HepG2 (cell line): ENCODE results near the gene PLGRKT. TPM values are rescaled to one million over a fixed set of nuclear protein-coding genes. Genes with fewer than 3 reads are reported as not detected.

Experiments
- ATAC-seq: fragments of 200-7000 bp; cut with Tn5 transposase; 3 replicates; pipeline ENCODE4 v1.9.1; 2020; ENCODE audit warnings: mild to moderate bottlenecking, moderate library complexity
- BruUV-seq: library from RNA; stranded (reverse); fragments of 400-500 nt; replicated peaks from 2 replicates; lab custom pipeline; 2021; lab: Mats Ljungman, UMichigan
- CTCF ChIA-PET: fragments of 300-600 bp; formaldehyde crosslinking; extraction: SDS; loops from one replicate; lab custom pipeline; 2021; ENCODE audit warnings: low total read pairs, inconsistent platforms, low intra/inter-chr PET ratio; lab: Yijun Ruan, JAX
- POLR2A ChIA-PET: fragments of 350-600 bp; sonication (Branson Sonifier 250); formaldehyde crosslinking; loops from one replicate; lab custom pipeline; 2020; ENCODE audit warnings: antibody characterized with exemption, inconsistent platforms; lab: Yijun Ruan, JAX
- DNase-seq: peaks from one replicate; pipeline ENCODE4 v3.0.0-alpha.2; 2015; ENCODE audit warnings: low spot score
- FAIRE-seq: peaks from 3 replicates; lab custom pipeline; 2011; peaks lifted over from hg19 to GRCh38; lab: Jason Lieb, UNC
- H2AFZ ChIP-seq: one replicate; pipeline ENCODE4 v1.6.1; 2011; ENCODE audit warnings: low read length, inconsistent platforms
- H3K27ac ChIP-seq: fragments of 300-600 bp; 3 replicates; pipeline ENCODE4 v1.8.0; 2011; ENCODE audit warnings: mixed run types, mild to moderate bottlenecking, mixed read lengths, low read length, inconsistent platforms; ENCODE audit not compliant: insufficient read depth; ENCODE audit errors: extremely low read length
- H3K27me3 ChIP-seq, 2 experiments: fragments of 200-600 bp in 1 of 2; 2 replicates in 1 of 2; 3 replicates in 1 of 2; pipeline versions ENCODE4 v1.6.0 to v1.8.0; 2011; ENCODE audit warnings: low read length in 2 of 2, mild to moderate bottlenecking in 2 of 2, moderate library complexity in 2 of 2, inconsistent platforms in 1 of 2; ENCODE audit not compliant: insufficient read depth in 2 of 2, control insufficient read depth in 1 of 2
- H3K36me3 ChIP-seq, 2 experiments: fragments of 200-600 bp in 1 of 2; replicated peaks in 1 of 2; 2 replicates in 1 of 2; 3 replicates in 1 of 2; pipeline versions ENCODE4 v1.5.1 to v1.8.0; 2011; ENCODE audit warnings: low read length in 2 of 2, inconsistent platforms in 1 of 2; ENCODE audit not compliant: insufficient read depth in 2 of 2, control insufficient read depth in 1 of 2
- H3K4me1 ChIP-seq: 2 replicates; pipeline ENCODE4 v1.5.1; 2012; ENCODE audit warnings: low read length, inconsistent platforms; ENCODE audit not compliant: insufficient read depth
- H3K4me2 ChIP-seq: 2 replicates; pipeline ENCODE4 v1.6.0; 2011; ENCODE audit warnings: low read depth, low read length, inconsistent platforms
- H3K4me3 ChIP-seq, 3 experiments: fragments of 200-600 bp in 1 of 3; sonication (generic), shearing (Covaris generic) in 1 of 3; replicated peaks in 1 of 3; 2 replicates each; pipeline ENCODE4 v1.5.1; 2011 to 2016; ENCODE audit warnings: low read length in 3 of 3, inconsistent platforms in 2 of 3, low read depth in 2 of 3, mild to moderate bottlenecking in 2 of 3, control low read depth in 1 of 3, mixed read lengths in 1 of 3; ENCODE audit not compliant: insufficient read depth in 1 of 3
- H3K79me2 ChIP-seq: one replicate; pipeline ENCODE4 v1.6.1; 2011; ENCODE audit warnings: low read length, inconsistent platforms; ENCODE audit not compliant: insufficient read depth
- H3K9ac ChIP-seq: 2 replicates; pipeline ENCODE4 v1.6.0; 2011; ENCODE audit warnings: mild to moderate bottlenecking, low read depth, low read length, inconsistent platforms; ENCODE audit not compliant: insufficient read depth
- H3K9me3 ChIP-seq: 2 replicates; pipeline ENCODE4 v1.5.1; 2012; ENCODE audit warnings: mild to moderate bottlenecking, low read length
- H4K20me1 ChIP-seq: 2 replicates; pipeline ENCODE4 v1.6.0; 2011; ENCODE audit warnings: inconsistent platforms, mild to moderate bottlenecking, low read length, moderate library complexity; ENCODE audit not compliant: insufficient read depth
- ATF6 ChIP-seq: sonication (generic); formaldehyde crosslinking; conservative IDR thresholded peaks from 2 replicates; pipeline ENCODE4 v1.4.0; 2020; ENCODE audit warnings: missing genetic modification reagents
- BRCA1 ChIP-seq: sonication (generic); formaldehyde crosslinking; IDR thresholded peaks from 2 replicates; pipeline ENCODE4 v1.4.0; 2020; ENCODE audit warnings: missing genetic modification reagents
- CHCHD3 ChIP-seq: sonication (generic); formaldehyde crosslinking; IDR thresholded peaks from 2 replicates; pipeline ENCODE4 v1.8.0; 2022; ENCODE audit warnings: mild to moderate bottlenecking, missing genetic modification reagents, moderate library complexity
- E2F1 ChIP-seq: sonication (generic); formaldehyde crosslinking; IDR thresholded peaks from 2 replicates; pipeline ENCODE4 v1.5.0; 2020; ENCODE audit warnings: missing genetic modification reagents
- GATAD1 ChIP-seq: IDR thresholded peaks from 2 replicates; pipeline ENCODE4 v1.6.1; 2016; ENCODE audit warnings: missing genetic modification reagents, missing compliant biosample characterization
- KDM5B ChIP-seq: sonication (generic); formaldehyde crosslinking; IDR thresholded peaks from 2 replicates; pipeline ENCODE4 v1.4.0; 2020; ENCODE audit warnings: missing genetic modification reagents, mild to moderate bottlenecking, borderline replicate concordance
- NRL ChIP-seq: sonication (generic); formaldehyde crosslinking; IDR thresholded peaks from 2 replicates; pipeline ENCODE4 v1.5.0; 2020; ENCODE audit warnings: missing genetic modification reagents, mild to moderate bottlenecking, moderate library complexity, borderline replicate concordance
- ZFYVE20 ChIP-seq: sonication (generic); formaldehyde crosslinking; IDR thresholded peaks from 2 replicates; pipeline ENCODE4 v1.8.0; 2023; ENCODE audit warnings: low read depth, mild to moderate bottlenecking, moderate library complexity, missing genetic modification reagents, borderline replicate concordance
- ZNF296 ChIP-seq: sonication (generic); formaldehyde crosslinking; conservative IDR thresholded peaks from 2 replicates; pipeline ENCODE4 v1.5.0; 2020; ENCODE audit warnings: mild to moderate bottlenecking, missing genetic modification reagents
- ZNF569 ChIP-seq: sonication (generic); formaldehyde crosslinking; IDR thresholded peaks from 2 replicates; pipeline ENCODE4 v1.5.0; 2020; ENCODE audit warnings: mild to moderate bottlenecking, missing genetic modification reagents, moderate library complexity, borderline replicate concordance
- WGBS: methylation state at CpG from one replicate; pipeline ENCODE4 v1.1.6; 2017; ENCODE audit warnings: low lambda C conversion rate; 5-methylcytosine and 5-hydroxymethylcytosine counted together
- in situ Hi-C: cut with HindIII; loops from 2 replicates; pipeline ENCODE4 v1.10.0; 2017; ENCODE audit warnings: low pct_unique_long_range_greater_than_20kb; ENCODE audit not compliant: extremely low pct_ligation_motif_present
- intact Hi-C: fragments of 100-400 bp; cut with micrococcal nuclease; formaldehyde crosslinking; loops from one replicate; pipeline ENCODE4 v1.10.0; 2022; ENCODE audit not compliant: unreplicated experiment
- polyA plus RNA-seq, 8 experiments: library from polyadenylated mRNA; depleted of rRNA in 3 of 8; stranded (reverse) in 7 of 8; unstranded in 1 of 8; fragments of >200 nt; fragmentation: Illumina TruSeq in 4 of 8; extraction: Trizol in 4 of 8; gene quantifications; 2 replicates each; pipeline versions ENCODE4 v1.2.1 to v1.2.3, GENCODE V29; 2011 to 2016; ENCODE audit warnings: low read depth in 4 of 8, missing spikeins in 1 of 8, mixed read lengths in 1 of 8; ENCODE audit not compliant: insufficient read depth in 1 of 8
- total RNA-seq, 5 experiments: library from RNA; depleted of rRNA; stranded (reverse); fragments of >200 nt; fragmentation: Illumina TruSeq; extraction: Trizol; gene quantifications; 2 replicates each; pipeline ENCODE4 v1.2.3, GENCODE V29; 2016; ENCODE audit warnings: low read depth in 1 of 5
- TF ChIP-seq, protein P1 (sequence below): sonication (generic); formaldehyde crosslinking; IDR thresholded peaks from 2 replicates; pipeline ENCODE4 v1.8.1; 2023; ENCODE audit warnings: mild to moderate bottlenecking, missing genetic modification reagents

PLGRKT gene
- total and polyA plus RNA-seq, 2 of the 13 experiments (the other 11 are each of a cell fraction or from before 2014, with no cell fraction given): 5.0 to 15.8 TPM

GRCh38 chr9:5355226-5355625 is 82.5 kb downstream of the PLGRKT start:
- Histone ChIP-seq H3K27ac (no peak overlapping the region), H3K4me2 (no peak overlapping the region), H3K36me3 (no peaks in the 10 kb centered on the region), H3K4me3 (no peak overlapping the region), H4K20me1 (no peaks in the 10 kb centered on the region), H3K4me1 (no peaks in the 10 kb centered on the region), H2AFZ (no peak overlapping the region), H3K79me2 (no peaks in the 10 kb centered on the region), H3K27me3 (no peaks in the 10 kb centered on the region), H3K9me3 (no peaks in the 10 kb centered on the region), H3K9ac (no peak overlapping the region)
- intact Hi-C loops: no loop called here
- in situ Hi-C loops: no loop called here
- ChIA-PET POLR2A (no interaction called here), CTCF (no interaction called here)
- no TSS peak for BruUV-seq
- DNase-seq (no peak), ATAC-seq (no peak), FAIRE-seq (no peak)
- TF ChIP-seq ATF6 (CRISPR knock-in tag) (no peak), ZFYVE20 (CRISPR knock-in tag) (no peak), KDM5B (no peak), E2F1 (CRISPR knock-in tag) (no peak), NRL (CRISPR knock-in tag) (no peak), GATAD1 (CRISPR knock-in tag) (no peak), CHCHD3 (CRISPR knock-in tag) (no peak), ZNF296 (no peak), BRCA1 (CRISPR knock-in tag) (no peak), ZNF569 (no peak)
- TF ChIP-seq, protein P1, sequence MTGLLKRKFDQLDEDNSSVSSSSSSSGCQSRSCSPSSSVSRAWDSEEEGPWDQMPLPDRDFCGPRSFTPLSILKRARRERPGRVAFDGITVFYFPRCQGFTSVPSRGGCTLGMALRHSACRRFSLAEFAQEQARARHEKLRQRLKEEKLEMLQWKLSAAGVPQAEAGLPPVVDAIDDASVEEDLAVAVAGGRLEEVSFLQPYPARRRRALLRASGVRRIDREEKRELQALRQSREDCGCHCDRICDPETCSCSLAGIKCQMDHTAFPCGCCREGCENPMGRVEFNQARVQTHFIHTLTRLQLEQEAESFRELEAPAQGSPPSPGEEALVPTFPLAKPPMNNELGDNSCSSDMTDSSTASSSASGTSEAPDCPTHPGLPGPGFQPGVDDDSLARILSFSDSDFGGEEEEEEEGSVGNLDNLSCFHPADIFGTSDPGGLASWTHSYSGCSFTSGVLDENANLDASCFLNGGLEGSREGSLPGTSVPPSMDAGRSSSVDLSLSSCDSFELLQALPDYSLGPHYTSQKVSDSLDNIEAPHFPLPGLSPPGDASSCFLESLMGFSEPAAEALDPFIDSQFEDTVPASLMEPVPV: no peak
- 93% methylated on average over 1 of the region's 1 CpG for WGBS
